Endodermal cell (in vitro differentiated cells): Measurements from ENCODE around the gene SYN1. TPM values are rescaled to one million over a fixed set of nuclear protein-coding genes. Genes with fewer than 3 reads are reported as not detected.

Experiments used
- DNase-seq: peaks from one replicate; pipeline ENCODE4 v3.0.0-alpha.2; 2017
- H3K27ac ChIP-seq: 2 replicates; pipeline ENCODE4 v1.5.1; 2013; ENCODE audit warnings: mild to moderate bottlenecking, low read depth, low read length, moderate library complexity
- H3K27me3 ChIP-seq: 2 replicates; pipeline ENCODE4 v1.6.1; 2013; ENCODE audit warnings: mild to moderate bottlenecking, low read length, moderate library complexity; ENCODE audit not compliant: insufficient read depth, control insufficient read depth, poor library complexity, severe bottlenecking
- H3K36me3 ChIP-seq: 2 replicates; pipeline ENCODE4 v1.7.0; 2013; ENCODE audit warnings: mild to moderate bottlenecking, low read length, moderate library complexity; ENCODE audit not compliant: control insufficient read depth, insufficient read depth
- H3K4me1 ChIP-seq: one replicate; pipeline ENCODE4 v1.7.0; 2013; ENCODE audit warnings: low read length; ENCODE audit not compliant: control insufficient read depth, insufficient read depth
- H3K4me3 ChIP-seq: 2 replicates; pipeline ENCODE4 v1.5.1; 2013; ENCODE audit warnings: mild to moderate bottlenecking, low read length, moderate library complexity
- H3K9ac ChIP-seq: 2 replicates; pipeline ENCODE4 v1.6.1; 2013; ENCODE audit warnings: mild to moderate bottlenecking, low read length, moderate library complexity; ENCODE audit not compliant: poor library complexity, severe bottlenecking; ENCODE audit errors: extremely low read depth
- H3K9me3 ChIP-seq: 2 replicates; pipeline ENCODE4 v1.6.1; 2013; ENCODE audit warnings: mild to moderate bottlenecking, low read length, moderate library complexity; ENCODE audit not compliant: control insufficient read depth
- H3K27ac Mint-ChIP-seq: 2 replicates; pipeline ENCODE4 v1.8.0; 2020; ENCODE audit warnings: mixed read lengths
- H3K27me3 Mint-ChIP-seq: 2 replicates; pipeline ENCODE4 v1.8.0; 2021; ENCODE audit warnings: mild to moderate bottlenecking, mixed read lengths; ENCODE audit not compliant: insufficient read depth
- H3K36me3 Mint-ChIP-seq: 2 replicates; pipeline ENCODE4 v1.8.0; 2020; ENCODE audit warnings: low read depth, mixed read lengths
- H3K4me1 Mint-ChIP-seq: 2 replicates; pipeline ENCODE4 v1.8.0; 2020; ENCODE audit warnings: mixed read lengths
- H3K4me3 Mint-ChIP-seq: 2 replicates; pipeline ENCODE4 v1.8.0; 2020; ENCODE audit warnings: mild to moderate bottlenecking, moderate library complexity, mixed read lengths
- H3K9me3 Mint-ChIP-seq: 2 replicates; pipeline ENCODE4 v1.8.0; 2020; ENCODE audit warnings: mild to moderate bottlenecking, mixed read lengths
- WGBS, 2 experiments: methylation state at CpG; one replicate each; pipeline versions ENCODE4 v1.1.5 to v1.1.7; 2013; ENCODE audit warnings: missing lambda C conversion rate in 2 of 2, mixed read lengths in 1 of 2; ENCODE audit not compliant: insufficient coverage in 1 of 2, insufficient read length in 1 of 2; 5-methylcytosine and 5-hydroxymethylcytosine counted together
- total RNA-seq, 2 donors: library from RNA; stranded (reverse); fragmentation: NEBNext Ultra II Directional in 1 of 2; extraction: Animal tissue kit (Norgen Biotek cat#: 25700) in 1 of 2; gene quantifications; 2 replicates in 1 of 2; 3 replicates in 1 of 2; pipeline ENCODE4 v1.2.1, GENCODE V29; 2021
- TF ChIP-seq, protein P1 (sequence below): fragments of 200-600 bp; sonication (generic); conservative IDR thresholded peaks from 2 replicates; pipeline ENCODE4 v1.5.0; 2021; ENCODE audit warnings: antibody characterized with exemption, mild to moderate bottlenecking

The SYN1 gene
- total RNA-seq, 2 donors from 2014 or later, result 4.9 to 5.3 TPM

DNA sequence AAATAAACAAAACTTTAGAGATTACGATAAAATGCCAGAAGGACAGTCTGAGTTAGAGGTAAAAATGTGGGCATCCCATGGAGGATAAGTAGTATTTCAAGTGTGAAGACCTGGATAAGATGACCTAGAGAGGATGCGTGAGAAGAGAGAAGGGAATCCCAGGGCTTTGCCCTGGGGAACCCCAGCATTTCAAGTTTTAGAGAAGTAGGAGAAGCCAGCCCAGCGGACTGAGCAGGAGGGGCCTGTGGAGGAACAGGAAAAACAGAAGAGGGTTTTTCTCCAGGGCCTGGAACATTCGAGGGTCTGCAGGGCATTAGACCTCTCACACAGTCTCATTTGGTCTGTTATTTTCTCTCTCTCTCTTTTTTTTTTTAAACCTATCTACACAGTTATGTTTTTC lies 13.0 kb upstream of the SYN1 start:
- 71 to 83% methylated on average over 2 to 4 of the region's 4 CpGs for WGBS, 2 experiments
- Histone ChIP-seq H3K4me3 (no peak overlapping the region), H3K9me3 (no peaks in the 10 kb centered on the region), H3K27ac (no peak overlapping the region), H3K36me3 (peaks cover 6% of the 10 kb centered on the region), H3K27me3 (no peaks in the 10 kb centered on the region), H3K4me1 (no peaks in the 10 kb centered on the region), H3K9ac (no peak overlapping the region)
- TF ChIP-seq, protein P1, sequence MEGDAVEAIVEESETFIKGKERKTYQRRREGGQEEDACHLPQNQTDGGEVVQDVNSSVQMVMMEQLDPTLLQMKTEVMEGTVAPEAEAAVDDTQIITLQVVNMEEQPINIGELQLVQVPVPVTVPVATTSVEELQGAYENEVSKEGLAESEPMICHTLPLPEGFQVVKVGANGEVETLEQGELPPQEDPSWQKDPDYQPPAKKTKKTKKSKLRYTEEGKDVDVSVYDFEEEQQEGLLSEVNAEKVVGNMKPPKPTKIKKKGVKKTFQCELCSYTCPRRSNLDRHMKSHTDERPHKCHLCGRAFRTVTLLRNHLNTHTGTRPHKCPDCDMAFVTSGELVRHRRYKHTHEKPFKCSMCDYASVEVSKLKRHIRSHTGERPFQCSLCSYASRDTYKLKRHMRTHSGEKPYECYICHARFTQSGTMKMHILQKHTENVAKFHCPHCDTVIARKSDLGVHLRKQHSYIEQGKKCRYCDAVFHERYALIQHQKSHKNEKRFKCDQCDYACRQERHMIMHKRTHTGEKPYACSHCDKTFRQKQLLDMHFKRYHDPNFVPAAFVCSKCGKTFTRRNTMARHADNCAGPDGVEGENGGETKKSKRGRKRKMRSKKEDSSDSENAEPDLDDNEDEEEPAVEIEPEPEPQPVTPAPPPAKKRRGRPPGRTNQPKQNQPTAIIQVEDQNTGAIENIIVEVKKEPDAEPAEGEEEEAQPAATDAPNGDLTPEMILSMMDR, result no peak
- peaks cover 12% of the 10 kb centered on the region for H3K36me3 Mint-ChIP-seq
- DNase-seq, result no peak
- no peaks in the 10 kb centered on the region for H3K27me3 Mint-ChIP-seq
- no peak overlapping the region for H3K4me3 Mint-ChIP-seq
- peaks cover 45% of the 10 kb centered on the region for H3K9me3 Mint-ChIP-seq
- H3K4me1 Mint-ChIP-seq, result peaks cover 15% of the 10 kb centered on the region
- no peak overlapping the region for H3K27ac Mint-ChIP-seq

GRCh38 chrX:47631676-47632075 lies 12.0 kb upstream of the SYN1 start:
- Histone ChIP-seq H3K9me3 (no peaks in the 10 kb centered on the region), H3K4me1 (no peaks in the 10 kb centered on the region), H3K36me3 (peaks cover 6% of the 10 kb centered on the region), H3K4me3 (no peak overlapping the region), H3K27me3 (no peaks in the 10 kb centered on the region), H3K27ac (no peak overlapping the region), H3K9ac (no peak overlapping the region)
- H3K27me3 Mint-ChIP-seq, result no peaks in the 10 kb centered on the region
- H3K27ac Mint-ChIP-seq, result no peak overlapping the region
- no peak overlapping the region for H3K4me3 Mint-ChIP-seq
- peaks cover 13% of the 10 kb centered on the region for H3K4me1 Mint-ChIP-seq
- WGBS, 2 experiments, result 100% methylated on average over 1 to 5 of the region's 5 CpGs
- TF ChIP-seq, protein P1, result no peak
- peaks cover 6% of the 10 kb centered on the region for H3K36me3 Mint-ChIP-seq
- DNase-seq, result no peak
- H3K9me3 Mint-ChIP-seq, result peaks cover 42% of the 10 kb centered on the region

GRCh38 chrX:47629419-47630200 lies 10.0 kb upstream of the SYN1 start, which contains the start of gene CFP:
CFP (minus strand) TSS chrX:47629930; CDS start chrX:47629844, 86 bp downstream.
- H3K4me3 ChIP-seq, result no peak within 1 kb of the TSS
- no peaks in the 10 kb centered on the region for H3K9me3 ChIP-seq
- no peaks in the 10 kb centered on the region for H3K36me3 ChIP-seq
- Mint-ChIP-seq H3K4me3 (no peak within 1 kb of the TSS), H3K9me3 (peaks cover 55% of the 10 kb centered on the region), H3K27me3 (no peaks in the 10 kb centered on the region), H3K4me1 (peaks cover 13% of the 10 kb centered on the region), H3K36me3 (no peaks in the 10 kb centered on the region), H3K27ac (peak within 1 kb of the TSS; percentile 75)
- TF ChIP-seq, protein P1, result no peak
- peak; percentile 59 for DNase-seq
- WGBS, 2 experiments, result 70% methylated on average over 13 of the region's 14 CpGs; no CpG with 5 or more reads in 1 of the 2 experiments
- no peak within 1 kb of the TSS for H3K27ac ChIP-seq
- H3K9ac ChIP-seq, result no peak within 1 kb of the TSS
- no peaks in the 10 kb centered on the region for H3K4me1 ChIP-seq
- no peaks in the 10 kb centered on the region for H3K27me3 ChIP-seq
